H1 (cell line): Measurements from ENCODE around the gene CPXM1. TPM values are rescaled to one million over a fixed set of nuclear protein-coding genes. Genes with fewer than 3 reads are reported as not detected.

Experiments used
- CTCF ChIA-PET: fragments of 300-600 bp; sonication (Branson Sonifier 250); formaldehyde crosslinking; loops from one replicate; lab custom pipeline; 2021; ENCODE audit not compliant: partially characterized antibody; lab: Charles Lee
- POLR2A ChIA-PET: fragments of 300-600 bp; sonication (Branson Sonifier 250); formaldehyde crosslinking; loops from one replicate; lab custom pipeline; 2021; ENCODE audit warnings: inconsistent platforms; ENCODE audit not compliant: partially characterized antibody; lab: Charles Lee
- DNase-seq, 2 experiments: peaks; one replicate each; pipeline versions ENCODE4 v3.0.0 to v3.0.0-alpha.2; 2010 to 2022; ENCODE audit warnings: low spot score in 2 of 2, low read depth in 1 of 2, mixed read lengths in 1 of 2
- FAIRE-seq: peaks from 2 replicates; lab custom pipeline; 2011; peaks lifted over from hg19 to GRCh38; lab: Jason Lieb, UNC
- H2AFZ ChIP-seq: 2 replicates; pipeline ENCODE4 v1.8.1; 2012; ENCODE audit warnings: low read length, inconsistent platforms
- H2AK5ac ChIP-seq: 2 replicates; pipeline ENCODE4 v1.6.1; 2013; ENCODE audit warnings: low read depth, low read length
- H2BK120ac ChIP-seq: replicated peaks from 2 replicates; pipeline ENCODE3; 2013; ENCODE audit warnings: low read depth, low read length, inconsistent platforms
- H2BK12ac ChIP-seq: 2 replicates; pipeline ENCODE4 v1.6.1; 2013; ENCODE audit warnings: low read depth, low read length
- H2BK15ac ChIP-seq: 2 replicates; pipeline ENCODE4 v1.6.1; 2013; ENCODE audit warnings: low read length
- H2BK20ac ChIP-seq: 2 replicates; pipeline ENCODE4 v1.6.1; 2013; ENCODE audit warnings: low read length
- H2BK5ac ChIP-seq: 2 replicates; pipeline ENCODE4 v1.6.1; 2013; ENCODE audit warnings: low read depth, low read length
- H3K14ac ChIP-seq: 2 replicates; pipeline ENCODE4 v1.6.1; 2013; ENCODE audit warnings: inconsistent platforms; ENCODE audit not compliant: insufficient read length
- H3K18ac ChIP-seq: 2 replicates; pipeline ENCODE4 v1.6.1; 2013; ENCODE audit warnings: low read length; ENCODE audit errors: extremely low read depth
- H3K23ac ChIP-seq: 2 replicates; pipeline ENCODE4 v1.6.1; 2013; ENCODE audit warnings: inconsistent platforms; ENCODE audit not compliant: insufficient read length
- H3K23me2 ChIP-seq: 2 replicates; pipeline ENCODE4 v1.6.1; 2013; ENCODE audit warnings: low read depth, low read length
- H3K27ac ChIP-seq: 2 replicates; pipeline ENCODE4 v1.6.1; 2011; ENCODE audit warnings: low read depth, low read length, inconsistent platforms
- H3K27me3 ChIP-seq, 4 experiments: replicated peaks in 1 of 4; 1 replicate in 1 of 4; 2 replicates in 3 of 4; pipeline versions ENCODE4 v1.6.1 to v1.8.1; 2011 to 2013; ENCODE audit warnings: low read length in 3 of 4, mild to moderate bottlenecking in 3 of 4, inconsistent platforms in 2 of 4, mixed read lengths in 2 of 4, moderate library complexity in 1 of 4; ENCODE audit not compliant: control insufficient read depth in 3 of 4, insufficient read depth in 3 of 4; ENCODE audit errors: extremely low read depth in 1 of 4
- H3K36me3 ChIP-seq, 4 experiments: 2 replicates each; pipeline versions ENCODE4 v1.6.1 to v1.8.1; 2011 to 2013; ENCODE audit warnings: mild to moderate bottlenecking in 4 of 4, low read length in 3 of 4, moderate library complexity in 2 of 4, control low read depth in 1 of 4, inconsistent platforms in 1 of 4; ENCODE audit not compliant: insufficient read depth in 4 of 4, control insufficient read depth in 2 of 4
- H3K4ac ChIP-seq: replicated peaks from 2 replicates; pipeline ENCODE3; 2013; ENCODE audit warnings: low read length, low read depth, mixed read lengths, inconsistent platforms; ENCODE audit not compliant: insufficient read length
- H3K4me1 ChIP-seq, 4 experiments: replicated peaks in 1 of 4; 1 replicate in 1 of 4; 2 replicates in 3 of 4; pipeline versions ENCODE4 v1.6.1 to v1.8.1; 2011 to 2013; ENCODE audit warnings: low read length in 3 of 4, inconsistent platforms in 2 of 4, mixed read lengths in 1 of 4; ENCODE audit not compliant: insufficient read depth in 4 of 4, control insufficient read depth in 3 of 4
- H3K4me2 ChIP-seq, 2 experiments: 2 replicates each; pipeline versions ENCODE4 v1.6.1 to v1.8.1; 2011 to 2013; ENCODE audit warnings: low read depth in 2 of 2, low read length in 2 of 2, control low read depth in 1 of 2, inconsistent platforms in 1 of 2, mild to moderate bottlenecking in 1 of 2; ENCODE audit not compliant: insufficient read depth in 1 of 2
- H3K4me3 ChIP-seq, 4 experiments: fragments of 200-600, 300-600 bp in 1 of 4; sonication (generic), shearing (Covaris generic), sonication (Bioruptor Twin) in 1 of 4; 2 replicates each; pipeline versions ENCODE4 v1.5.1 to v1.8.1; 2011 to 2016; ENCODE audit warnings: low read length in 4 of 4, low read depth in 3 of 4, control low read depth in 2 of 4, inconsistent platforms in 2 of 4, mild to moderate bottlenecking in 2 of 4, mixed read lengths in 1 of 4, moderate library complexity in 1 of 4; ENCODE audit not compliant: insufficient read depth in 2 of 4; ENCODE audit errors: extremely low read depth in 1 of 4
- H3K56ac ChIP-seq: replicated peaks from 2 replicates; pipeline ENCODE3; 2013; ENCODE audit warnings: low read depth, mild to moderate bottlenecking, mixed read lengths, low read length, inconsistent platforms; ENCODE audit not compliant: insufficient read length
- H3K79me1 ChIP-seq: 2 replicates; pipeline ENCODE4 v1.6.1; 2013; ENCODE audit warnings: low read depth, low read length, control low read depth
- H3K79me2 ChIP-seq, 2 experiments: 2 replicates each; pipeline versions ENCODE4 v1.6.1 to v1.8.1; 2012 to 2013; ENCODE audit warnings: low read length in 2 of 2, mild to moderate bottlenecking in 2 of 2, inconsistent platforms in 1 of 2; ENCODE audit not compliant: insufficient read depth in 2 of 2, control insufficient read depth in 1 of 2
- H3K9ac ChIP-seq, 4 experiments: replicated peaks in 1 of 4; 1 replicate in 1 of 4; 2 replicates in 3 of 4; pipeline versions ENCODE4 v1.6.1 to v1.8.1; 2011 to 2013; ENCODE audit warnings: low read depth in 3 of 4, low read length in 3 of 4, control low read depth in 2 of 4, mild to moderate bottlenecking in 2 of 4, moderate library complexity in 2 of 4, inconsistent platforms in 1 of 4; ENCODE audit errors: extremely low read depth in 1 of 4
- H3K9me3 ChIP-seq, 2 experiments: 2 replicates each; pipeline versions ENCODE4 v1.6.1 to v1.8.1; 2012 to 2013; ENCODE audit warnings: mild to moderate bottlenecking in 2 of 2, moderate library complexity in 2 of 2, control low read depth in 1 of 2, inconsistent platforms in 1 of 2, low read depth in 1 of 2, low read length in 1 of 2, mixed read lengths in 1 of 2; ENCODE audit not compliant: insufficient read depth in 2 of 2
- H4K20me1 ChIP-seq, 2 experiments: replicated peaks in 1 of 2; 2 replicates each; pipeline versions ENCODE3 to v1.8.1; 2011 to 2013; ENCODE audit warnings: inconsistent platforms in 2 of 2, low read length in 2 of 2, mild to moderate bottlenecking in 1 of 2; ENCODE audit not compliant: insufficient read depth in 2 of 2, control insufficient read depth in 1 of 2
- H4K5ac ChIP-seq: 2 replicates; pipeline ENCODE4 v1.6.1; 2013; ENCODE audit warnings: low read length, low read depth, mixed read lengths, inconsistent platforms; ENCODE audit not compliant: insufficient read length
- H4K8ac ChIP-seq: 2 replicates; pipeline ENCODE4 v1.8.0; 2013; ENCODE audit warnings: mild to moderate bottlenecking, moderate library complexity, low read length, inconsistent platforms; ENCODE audit not compliant: insufficient read depth; ENCODE audit errors: extremely low read depth
- H4K91ac ChIP-seq: replicated peaks from 2 replicates; pipeline ENCODE3; 2013; ENCODE audit warnings: low read length, mixed read lengths, inconsistent platforms; ENCODE audit not compliant: insufficient read length
- ATF2 ChIP-seq: IDR thresholded peaks from 2 replicates; pipeline ENCODE4 v1.6.1; 2012; ENCODE audit warnings: low read length, inconsistent platforms
- ATF3 ChIP-seq: IDR thresholded peaks from 2 replicates; pipeline ENCODE4 v1.6.1; 2011; ENCODE audit warnings: low read depth, mild to moderate bottlenecking, low read length; ENCODE audit not compliant: insufficient read depth
- CBX5 ChIP-seq: fragments of 300-800, 300-1000 bp; sonication (generic); IDR thresholded peaks from 2 replicates; pipeline ENCODE4 v1.7.1; 2016; ENCODE audit warnings: antibody characterized with exemption, low read length, low read depth
- EZH2 ChIP-seq: fragments of 200-600 bp; sonication (generic); IDR thresholded peaks from 2 replicates; pipeline ENCODE4 v1.7.1; 2012; ENCODE audit warnings: low read depth, mild to moderate bottlenecking, moderate library complexity, low read length, inconsistent platforms; ENCODE audit not compliant: severe bottlenecking
- HDAC6 ChIP-seq: IDR thresholded peaks from one replicate; pipeline ENCODE4 v1.7.1; 2012; ENCODE audit warnings: low read depth, mild to moderate bottlenecking, inconsistent platforms, low read length, moderate library complexity
- RBBP5 ChIP-seq: IDR thresholded peaks from 2 replicates; pipeline ENCODE4 v1.7.1; 2012; ENCODE audit warnings: low read depth, mild to moderate bottlenecking, inconsistent platforms, low read length, moderate library complexity, borderline replicate concordance
- RXRA ChIP-seq: IDR thresholded peaks from 2 replicates; pipeline ENCODE4 v1.6.1; 2011; ENCODE audit warnings: low read depth, mild to moderate bottlenecking, low read length, moderate library complexity; ENCODE audit not compliant: insufficient read depth
- SP1 ChIP-seq: IDR thresholded peaks from 2 replicates; pipeline ENCODE4 v1.6.1; 2011; ENCODE audit warnings: low read depth, low read length
- SUZ12 ChIP-seq: fragments of 200-600 bp; sonication (generic); IDR thresholded peaks from 2 replicates; pipeline ENCODE4 v1.6.1; 2012; ENCODE audit warnings: mild to moderate bottlenecking, inconsistent platforms, low read length, moderate library complexity, mixed read lengths
- TCF12 ChIP-seq: IDR thresholded peaks from 2 replicates; pipeline ENCODE4 v1.6.1; 2011; ENCODE audit warnings: low read depth, mild to moderate bottlenecking, low read length
- WGBS, 2 experiments: shearing (Covaris generic) in 1 of 2; methylation state at CpG; one replicate each; pipeline versions ENCODE4 v1.1.6 to v1.1.7; 2013 to 2015; ENCODE audit warnings: low lambda C conversion rate in 2 of 2, mixed read lengths in 2 of 2, inconsistent platforms in 1 of 2, low coverage in 1 of 2, missing lambda C conversion rate in 1 of 2; ENCODE audit not compliant: insufficient replicate concordance in 2 of 2, insufficient coverage in 1 of 2, insufficient read length in 1 of 2; ENCODE audit errors: extremely low coverage in 1 of 2, missing lambda C conversion rate in 1 of 2; 5-methylcytosine and 5-hydroxymethylcytosine counted together
- polyA plus RNA-seq, 7 experiments: library from polyadenylated mRNA; depleted of rRNA in 3 of 7; stranded (reverse) in 5 of 7; unstranded in 2 of 7; fragments of >200 nt in 5 of 7; fragments of 200-250 nt in 2 of 7; gene quantifications; 1 replicate in 5 of 7; 2 replicates in 1 of 7; 4 replicates in 1 of 7; pipeline versions ENCODE4 v1.2.1 to v1.2.3, GENCODE V29; 2011 to 2013; ENCODE audit warnings: missing spikeins in 2 of 7, mixed read lengths in 2 of 7
- total RNA-seq: library from RNA; stranded (reverse); fragmentation: NEBNext Ultra II Directional; extraction: Animal tissue kit (Norgen Biotek cat#: 25700); gene quantifications from 2 replicates; pipeline ENCODE4 v1.2.1, GENCODE V29; 2021

CPXM1 gene
- total and polyA plus RNA-seq, 2 of the 8 experiments (the other 6 are each of a cell fraction or from before 2014, with no cell fraction given), result 31.3 to 81.9 TPM

- no peak overlapping the region for H3K14ac ChIP-seq
- H3K9me3 ChIP-seq, result no peaks in the 10 kb centered on the region
- H4K20me1 ChIP-seq, result peaks cover 0 to 12% of the 10 kb centered on the region in 2 experiments
- H2AFZ ChIP-seq, result no peak overlapping the region
- no peak overlapping the region for H3K9ac ChIP-seq
- H3K36me3 ChIP-seq, result peaks cover 11 to 35% (median 20%) of the 10 kb centered on the region in 4 experiments; a peak in 6 of 8 replicates
- H3K4me3 ChIP-seq, result no peak overlapping the region
- no peak overlapping the region for H3K4ac ChIP-seq
- H2BK20ac ChIP-seq, result no peak overlapping the region
- H2BK120ac ChIP-seq, result no peak overlapping the region
- peaks cover 13% of the 10 kb centered on the region for H3K23me2 ChIP-seq
- H4K8ac ChIP-seq, result no peak overlapping the region
- H3K23ac ChIP-seq, result no peak overlapping the region
- POLR2A ChIA-PET, result interaction anchor here (1.1 to 2.3 kb wide), 2 partner anchors 9 to 24 kb away, joined by 3 to 14 read pairs; no protein-coding TSS in a partner anchor
- no peak overlapping the region for H2BK15ac ChIP-seq
- H3K56ac ChIP-seq, result no peak overlapping the region
- peaks cover 0 to 21% (median 6%) of the 10 kb centered on the region in 4 experiments; a peak in 6 of 7 replicates for H3K4me1 ChIP-seq
- peaks cover 7 to 24% (median 24%) of the 10 kb centered on the region in 4 experiments for H3K27me3 ChIP-seq
- H3K18ac ChIP-seq, result no peak overlapping the region
- no peak overlapping the region for H4K5ac ChIP-seq
- H3K79me1 ChIP-seq, result no peaks in the 10 kb centered on the region; the same call in 1 of the 2 replicates
- no peak overlapping the region for H2AK5ac ChIP-seq
- H2BK5ac ChIP-seq, result no peak overlapping the region
- no peak for FAIRE-seq
- H3K27ac ChIP-seq, result no peak overlapping the region
- H3K4me2 ChIP-seq, result no peak overlapping the region
- no peaks in the 10 kb centered on the region for H3K79me2 ChIP-seq
- DNase-seq, result no peak
- CTCF ChIA-PET, result interaction anchor here (0.6 to 1.8 kb wide), 10 partner anchors 12 to 203 kb away, joined by 3 to 7 read pairs (median 4); partner anchors contain the start of gene C20orf141
- H4K91ac ChIP-seq, result no peak overlapping the region
- no peak overlapping the region for H2BK12ac ChIP-seq
- WGBS, 2 experiments, result 90% methylated on average over 12 of the region's 19 CpGs; no CpG with 5 or more reads in 1 of the 2 experiments
- TF ChIP-seq HDAC6 (no peak), ATF2 (no peak), SUZ12 (no peak), SP1 (no peak), CBX5 (no peak), ATF3 (no peak), RXRA (no peak), RBBP5 (no peak), EZH2 (no peak), TCF12 (no peak)
Measured at GRCh38 chr20:2798095-2798805, 2.2 kb downstream of the CPXM1 start.
